NCI-H748 treated with DMSO at 0.1 percent for 48 hours (cell line): ENCODE measurements around the gene DOK7.
"Not testable (repeated sequence)": the region's sequence is repeated elsewhere in the genome, so short reads cannot be mapped to it uniquely, and the experiment has no call there.

Experiments used
- DNase-seq: peaks from one replicate; lab custom pipeline; 2025; lab: John Stamatoyannopoulos, UW

Gene DOK7

GRCh38 chr4:3508542-3508941 lies 45.4 kb downstream of the DOK7 start:
- DNase-seq, result no peak

DNA sequence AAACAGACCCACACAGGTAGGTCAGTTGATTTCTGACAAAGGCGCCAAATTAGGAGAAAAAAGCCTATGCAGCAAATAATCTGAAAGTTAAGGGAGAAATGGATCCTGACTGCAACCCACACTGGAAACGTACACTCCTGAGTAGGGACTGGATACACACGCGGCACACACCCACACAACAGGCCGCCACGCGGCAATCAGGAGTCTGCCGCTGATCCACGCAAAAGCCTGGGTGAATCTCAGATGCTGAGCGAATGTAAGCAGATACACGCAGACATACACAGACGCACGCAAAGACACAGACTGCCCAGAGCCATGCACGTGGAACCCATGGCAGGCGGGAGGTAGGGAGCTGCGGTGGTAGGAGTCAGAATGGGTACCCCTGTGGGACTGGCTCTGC lies 47.4 kb downstream of the DOK7 start:
- DNase-seq, result no peak

GRCh38 chr4:3511187-3511586 lies 48.1 kb downstream of the DOK7 start:
- no peak for DNase-seq

GRCh38 chr4:3511601-3512000 lies 48.5 kb downstream of the DOK7 start:
- not testable (repeated sequence) for DNase-seq

DNA sequence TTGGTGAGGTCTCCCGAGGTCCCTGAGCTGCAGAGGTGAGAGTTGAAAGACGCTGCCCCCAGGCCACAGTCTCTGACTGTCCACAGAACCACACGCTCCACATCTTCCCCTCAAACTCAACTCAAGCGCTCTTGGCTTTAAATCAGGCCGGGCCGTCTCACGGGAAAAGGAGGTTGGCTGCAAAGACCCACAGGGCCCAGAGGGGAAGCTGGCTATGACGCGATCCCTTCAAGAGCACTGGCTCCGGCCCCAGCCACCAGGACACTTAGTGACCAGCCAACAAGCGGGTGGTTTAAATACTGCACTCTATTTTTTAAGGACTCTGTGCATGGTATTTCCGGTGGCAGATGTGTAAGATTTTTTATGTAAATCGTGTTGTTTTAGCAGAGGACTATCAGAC lies 49.2 kb downstream of the DOK7 start:
- DNase-seq, result no peak

GRCh38 chr4:3512719-3513118 lies 49.6 kb downstream of the DOK7 start:
- no peak for DNase-seq

DNA sequence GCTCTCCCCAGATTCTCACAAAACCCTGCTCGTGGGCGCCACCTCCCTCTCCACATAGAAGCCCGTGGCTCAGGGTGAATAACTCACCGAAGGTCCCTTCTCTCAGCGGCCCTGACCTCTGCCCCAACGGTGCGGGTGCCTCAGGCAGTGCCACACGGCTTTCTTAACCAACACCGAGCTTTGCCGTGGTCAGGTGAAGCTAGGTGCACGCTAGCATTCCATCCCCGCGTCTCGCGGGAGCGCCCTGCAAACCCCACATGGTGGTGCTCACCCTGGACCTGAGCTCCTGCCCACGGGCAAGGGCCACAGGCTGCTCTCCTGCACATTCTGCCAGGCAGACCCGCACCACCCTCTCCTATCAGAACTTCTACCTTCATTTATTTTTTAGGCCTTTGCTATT lies 50.7 kb downstream of the DOK7 start:
- DNase-seq, result no peak

GRCh38 chr4:3514221-3514780 lies 51.2 kb downstream of the DOK7 start:
- no peak for DNase-seq

- no peak for DNase-seq
Observed at GRCh38 chr4:3514806-3515501, 51.8 kb downstream of the DOK7 start.

DNA sequence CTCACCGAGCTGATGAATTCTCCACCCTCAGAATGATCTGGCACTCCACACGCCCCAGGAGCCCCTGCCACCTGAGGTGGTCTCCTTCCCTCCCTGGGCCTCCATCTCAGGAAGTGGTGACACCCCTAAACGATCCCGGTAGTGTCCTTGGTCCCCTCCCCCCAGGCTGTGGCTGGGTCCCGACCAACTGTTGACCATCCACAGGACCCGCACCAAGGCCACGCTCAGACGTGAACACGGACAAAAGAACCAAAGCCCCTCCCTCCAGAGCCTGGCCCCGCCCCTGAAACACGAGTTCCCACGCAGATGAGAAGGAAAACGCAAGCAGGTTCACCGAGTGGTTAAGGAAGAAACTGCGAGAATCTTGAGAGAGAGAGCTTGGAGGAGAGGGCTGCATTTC lies 52.5 kb downstream of the DOK7 start:
- DNase-seq, result no peak

GRCh38 chr4:3516061-3516835 lies 53.1 kb downstream of the DOK7 start:
- no peak for DNase-seq

- no peak for DNase-seq
Observed at GRCh38 chr4:3516836-3517730, 54.0 kb downstream of the DOK7 start.

DNA sequence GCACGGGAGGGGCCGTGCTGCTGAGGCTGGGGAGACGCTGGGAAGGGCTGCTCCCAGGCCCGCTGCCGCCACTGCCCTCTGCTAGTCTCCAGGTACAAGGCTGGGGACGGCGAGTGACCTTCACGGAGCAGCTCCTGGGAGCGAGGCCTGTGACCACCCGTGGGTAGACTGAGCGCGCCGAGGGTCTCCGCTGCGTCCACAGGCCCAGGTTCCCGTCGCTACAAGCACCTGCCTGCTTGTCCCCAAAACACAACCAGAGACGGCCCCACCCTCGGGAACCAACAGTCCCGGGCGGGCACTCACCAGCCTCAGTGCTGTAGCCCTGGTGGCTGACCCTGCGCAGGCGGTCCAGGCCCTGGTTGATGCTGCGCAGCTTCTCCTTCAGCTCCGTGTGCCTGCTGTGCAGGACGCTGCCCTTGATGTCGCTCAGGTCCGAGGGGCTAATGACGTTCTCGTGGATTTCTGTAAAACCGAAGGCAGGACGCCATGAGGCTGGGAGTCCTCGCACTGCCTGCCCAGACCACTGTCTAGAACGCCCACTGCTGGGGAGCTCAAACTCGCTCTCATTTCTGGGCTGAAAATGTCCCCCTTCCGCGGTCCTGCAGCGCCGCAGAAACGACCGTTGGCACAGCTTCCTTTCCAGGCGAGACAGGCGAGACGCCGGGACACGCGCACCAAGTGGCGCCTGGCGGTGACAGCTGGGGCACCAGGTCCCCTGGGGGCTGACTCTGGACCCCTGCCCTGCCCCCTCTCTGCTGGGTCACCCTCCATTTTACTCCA lies 54.8 kb downstream of the DOK7 start:
- DNase-seq, result no peak

DNA sequence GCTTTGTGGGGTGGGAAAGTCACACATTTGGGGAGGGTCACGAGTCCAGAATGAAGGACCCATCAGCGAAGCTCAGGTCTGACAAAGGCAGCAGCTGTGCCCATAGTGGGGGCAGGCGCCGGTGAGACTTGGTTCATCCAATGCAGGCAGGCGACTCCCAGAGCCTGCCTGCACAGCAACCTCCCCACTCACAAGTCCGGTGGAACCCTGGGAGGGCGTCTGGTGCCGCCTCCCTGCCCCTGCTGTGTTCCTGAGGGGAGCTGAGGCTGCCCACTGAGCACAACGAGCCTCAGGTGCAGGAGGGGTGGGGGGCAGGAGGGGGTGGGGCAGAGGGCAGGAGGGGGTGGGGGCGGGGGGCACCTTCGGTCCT lies 55.4 kb downstream of the DOK7 start:
- no peak for DNase-seq

DNA sequence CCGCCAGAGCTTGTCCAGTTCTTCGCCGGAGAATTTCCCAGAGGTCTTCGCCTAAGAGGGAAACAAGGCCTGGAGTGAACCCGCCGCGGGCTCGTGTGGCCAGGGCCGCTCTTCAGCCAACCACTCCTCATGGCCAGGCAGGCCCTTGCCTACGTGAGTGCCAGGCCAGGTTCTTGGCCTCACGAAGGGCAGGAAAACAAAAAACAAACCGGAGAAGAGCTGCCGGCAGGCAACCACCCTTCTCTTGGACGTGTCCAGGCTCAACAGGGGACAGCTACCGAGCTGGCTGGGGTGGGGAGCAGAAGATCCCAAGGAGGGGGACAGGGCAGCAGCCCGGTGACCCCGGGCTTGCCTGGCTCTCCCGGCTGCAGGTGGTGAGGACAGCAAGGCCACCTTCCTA lies 55.8 kb downstream of the DOK7 start:
- no peak for DNase-seq

DNA sequence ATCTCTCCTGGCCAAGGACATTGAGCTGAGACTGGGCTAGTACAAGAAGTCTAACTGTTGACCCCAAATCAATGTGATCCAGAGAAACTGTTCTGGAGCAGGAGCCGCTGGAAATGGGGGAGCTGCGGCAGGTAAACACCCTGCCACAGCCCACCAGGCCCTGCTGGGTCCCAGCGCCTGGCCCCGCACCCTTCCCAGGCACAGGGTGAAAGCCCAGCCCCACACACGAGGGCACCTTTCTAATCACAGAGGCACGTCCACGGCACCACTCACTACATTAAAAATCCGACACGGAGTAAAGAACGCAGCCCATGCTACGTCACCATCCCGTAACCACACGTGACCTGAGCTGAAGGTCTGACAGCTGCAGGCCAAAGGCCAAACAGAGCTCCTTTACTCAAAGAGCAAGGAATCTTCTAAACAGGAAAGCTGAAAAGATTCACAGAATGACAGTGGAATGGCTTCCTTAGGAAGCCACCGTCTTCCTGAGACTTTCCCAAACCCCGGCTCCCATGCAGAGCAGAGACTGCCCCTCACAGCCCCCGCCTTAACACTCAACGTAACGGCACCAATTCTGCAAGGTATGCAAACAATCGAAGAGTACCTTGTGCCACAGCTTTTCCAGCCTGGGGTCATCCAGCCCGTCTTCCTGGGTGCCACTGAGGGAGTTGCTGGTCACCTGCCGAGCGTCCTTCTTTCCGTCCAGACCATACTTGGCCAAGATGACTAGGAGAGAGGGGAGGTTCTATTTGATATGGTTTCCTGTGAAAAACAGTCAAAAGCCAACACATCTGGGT lies 56.6 kb downstream of the DOK7 start:
- no peak for DNase-seq

DNA sequence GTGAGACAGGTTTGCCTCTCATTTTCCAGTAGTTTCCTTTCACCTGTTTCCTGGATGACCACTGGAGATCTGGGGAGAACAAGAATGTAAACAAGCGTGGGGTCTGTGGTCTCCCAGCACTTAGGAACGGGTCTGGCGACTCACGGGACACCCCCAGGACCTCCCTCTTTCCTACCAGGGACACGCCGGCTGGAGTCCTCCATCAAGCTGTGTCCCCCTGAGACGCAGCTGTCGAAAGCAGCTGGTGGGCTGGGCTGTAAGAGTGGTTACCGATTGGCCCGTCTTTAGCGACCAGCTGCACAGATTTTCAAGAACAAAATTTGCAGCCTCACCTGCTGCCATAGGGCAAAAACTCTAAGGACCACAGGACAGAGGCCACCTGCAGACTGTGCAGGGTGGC lies 57.2 kb downstream of the DOK7 start:
- DNase-seq, result no peak

DNA sequence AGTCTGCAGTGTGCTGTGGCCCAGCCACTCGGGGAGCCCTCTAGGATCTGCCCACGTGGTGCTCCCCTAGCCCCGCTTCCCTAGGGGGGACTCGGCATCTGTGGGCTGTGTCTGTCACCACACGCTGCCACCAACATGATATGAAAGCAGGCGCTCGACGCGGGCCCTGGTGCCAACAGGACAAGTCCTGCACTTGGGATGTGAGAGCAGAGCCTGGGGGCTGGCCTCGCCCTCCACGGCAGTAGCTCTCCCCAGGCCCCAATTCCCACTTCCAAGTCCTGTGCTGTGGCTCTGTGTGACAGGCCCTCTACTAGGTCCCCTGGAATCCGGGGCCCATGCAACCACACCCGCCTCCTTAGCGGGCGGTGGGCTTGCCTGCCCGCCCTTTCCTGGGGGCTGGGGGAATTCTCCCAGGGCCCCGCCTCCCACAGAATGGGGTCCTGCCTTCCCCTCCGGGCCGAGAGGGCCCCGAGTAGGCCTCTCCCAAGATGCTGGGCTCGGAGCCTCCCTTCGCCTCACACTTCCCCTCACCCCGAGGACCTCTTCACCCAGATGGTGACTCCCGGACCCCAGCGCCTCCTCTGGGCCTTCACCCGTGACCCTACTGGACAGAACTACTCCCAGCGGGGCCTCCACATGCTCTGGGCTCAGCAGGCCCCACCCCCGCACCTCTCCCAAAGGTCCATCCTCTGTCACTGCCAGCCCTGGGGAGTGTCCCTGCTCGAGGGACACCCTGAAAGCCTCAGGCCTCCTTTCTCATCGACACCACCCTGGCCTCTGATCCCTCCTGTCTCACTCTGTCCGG lies 57.9 kb downstream of the DOK7 start:
- DNase-seq, result no peak

DNA sequence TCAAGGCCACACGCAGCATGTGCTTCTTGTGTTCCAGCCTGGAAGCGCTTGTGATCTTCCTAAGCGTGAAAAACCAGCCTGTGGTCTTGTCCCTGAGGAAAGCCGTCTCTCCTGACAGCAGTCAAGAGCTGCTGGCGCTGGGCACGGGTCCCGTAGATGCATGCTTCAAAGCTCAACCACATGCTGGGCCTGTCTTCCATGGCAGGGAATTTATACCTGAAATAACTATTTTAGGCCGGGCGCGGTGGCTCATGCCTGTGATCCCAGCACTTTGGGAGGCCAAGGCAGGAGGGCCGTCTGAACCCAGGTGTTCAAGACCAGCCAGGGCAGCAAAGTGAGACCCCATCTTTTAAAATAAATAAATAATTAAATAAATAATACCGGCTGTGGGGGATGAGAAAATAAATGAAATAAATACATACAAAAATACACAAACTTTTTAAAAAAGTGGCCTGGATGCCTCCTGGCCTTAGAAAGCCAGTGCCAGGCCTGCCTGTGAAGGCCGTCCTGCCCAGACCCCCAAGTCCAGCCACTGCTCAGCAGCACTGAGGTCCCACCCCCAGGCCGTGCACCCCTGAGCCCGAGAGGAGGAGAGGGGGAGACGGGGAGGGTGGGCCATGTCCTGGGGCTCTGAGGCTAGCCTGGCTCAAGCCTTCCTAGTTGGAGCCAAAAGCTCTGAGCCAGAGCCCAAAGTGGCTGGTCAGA lies 58.7 kb downstream of the DOK7 start:
- no peak for DNase-seq

DNA sequence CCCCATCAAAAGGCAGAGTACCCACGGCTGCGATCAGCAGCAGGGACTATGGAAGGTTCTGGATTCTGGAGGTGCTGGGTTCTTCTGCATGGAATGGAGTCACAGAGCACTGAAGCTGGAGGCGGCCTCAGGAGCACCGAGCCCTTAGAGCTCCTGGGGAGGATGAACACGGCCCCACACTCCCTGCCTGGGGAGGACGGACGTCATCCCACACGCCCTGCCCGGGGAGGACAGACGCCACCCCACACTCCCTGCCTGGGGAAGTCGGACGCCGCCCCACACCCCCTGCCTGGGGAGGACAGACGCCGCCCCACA lies 59.2 kb downstream of the DOK7 start:
- DNase-seq, result no peak
